ENCODE measurements around the gene MAP3K5.

Gene MAP3K5, protein sequence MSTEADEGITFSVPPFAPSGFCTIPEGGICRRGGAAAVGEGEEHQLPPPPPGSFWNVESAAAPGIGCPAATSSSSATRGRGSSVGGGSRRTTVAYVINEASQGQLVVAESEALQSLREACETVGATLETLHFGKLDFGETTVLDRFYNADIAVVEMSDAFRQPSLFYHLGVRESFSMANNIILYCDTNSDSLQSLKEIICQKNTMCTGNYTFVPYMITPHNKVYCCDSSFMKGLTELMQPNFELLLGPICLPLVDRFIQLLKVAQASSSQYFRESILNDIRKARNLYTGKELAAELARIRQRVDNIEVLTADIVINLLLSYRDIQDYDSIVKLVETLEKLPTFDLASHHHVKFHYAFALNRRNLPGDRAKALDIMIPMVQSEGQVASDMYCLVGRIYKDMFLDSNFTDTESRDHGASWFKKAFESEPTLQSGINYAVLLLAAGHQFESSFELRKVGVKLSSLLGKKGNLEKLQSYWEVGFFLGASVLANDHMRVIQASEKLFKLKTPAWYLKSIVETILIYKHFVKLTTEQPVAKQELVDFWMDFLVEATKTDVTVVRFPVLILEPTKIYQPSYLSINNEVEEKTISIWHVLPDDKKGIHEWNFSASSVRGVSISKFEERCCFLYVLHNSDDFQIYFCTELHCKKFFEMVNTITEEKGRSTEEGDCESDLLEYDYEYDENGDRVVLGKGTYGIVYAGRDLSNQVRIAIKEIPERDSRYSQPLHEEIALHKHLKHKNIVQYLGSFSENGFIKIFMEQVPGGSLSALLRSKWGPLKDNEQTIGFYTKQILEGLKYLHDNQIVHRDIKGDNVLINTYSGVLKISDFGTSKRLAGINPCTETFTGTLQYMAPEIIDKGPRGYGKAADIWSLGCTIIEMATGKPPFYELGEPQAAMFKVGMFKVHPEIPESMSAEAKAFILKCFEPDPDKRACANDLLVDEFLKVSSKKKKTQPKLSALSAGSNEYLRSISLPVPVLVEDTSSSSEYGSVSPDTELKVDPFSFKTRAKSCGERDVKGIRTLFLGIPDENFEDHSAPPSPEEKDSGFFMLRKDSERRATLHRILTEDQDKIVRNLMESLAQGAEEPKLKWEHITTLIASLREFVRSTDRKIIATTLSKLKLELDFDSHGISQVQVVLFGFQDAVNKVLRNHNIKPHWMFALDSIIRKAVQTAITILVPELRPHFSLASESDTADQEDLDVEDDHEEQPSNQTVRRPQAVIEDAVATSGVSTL (N-terminal part only)

GRCh38 chr6:136792410-136793262 is at the start of gene MAP3K5:
MAP3K5 (minus strand) TSS chr6:136792477; CDS start chr6:136792157, 320 bp downstream.
- DNase-seq (ENCODE audit: low spot score), result peak; percentile 76
- in situ Hi-C loops (cut with MboI; ENCODE audit: low pct_unique_long_range_greater_than_20kb, low sequenced_read_pairs, unreplicated experiment), result loop anchor here (10.0 kb wide), 1 partner anchor 148 kb away; no protein-coding TSS in a partner anchor
- TF ChIP-seq, protein P1, sequence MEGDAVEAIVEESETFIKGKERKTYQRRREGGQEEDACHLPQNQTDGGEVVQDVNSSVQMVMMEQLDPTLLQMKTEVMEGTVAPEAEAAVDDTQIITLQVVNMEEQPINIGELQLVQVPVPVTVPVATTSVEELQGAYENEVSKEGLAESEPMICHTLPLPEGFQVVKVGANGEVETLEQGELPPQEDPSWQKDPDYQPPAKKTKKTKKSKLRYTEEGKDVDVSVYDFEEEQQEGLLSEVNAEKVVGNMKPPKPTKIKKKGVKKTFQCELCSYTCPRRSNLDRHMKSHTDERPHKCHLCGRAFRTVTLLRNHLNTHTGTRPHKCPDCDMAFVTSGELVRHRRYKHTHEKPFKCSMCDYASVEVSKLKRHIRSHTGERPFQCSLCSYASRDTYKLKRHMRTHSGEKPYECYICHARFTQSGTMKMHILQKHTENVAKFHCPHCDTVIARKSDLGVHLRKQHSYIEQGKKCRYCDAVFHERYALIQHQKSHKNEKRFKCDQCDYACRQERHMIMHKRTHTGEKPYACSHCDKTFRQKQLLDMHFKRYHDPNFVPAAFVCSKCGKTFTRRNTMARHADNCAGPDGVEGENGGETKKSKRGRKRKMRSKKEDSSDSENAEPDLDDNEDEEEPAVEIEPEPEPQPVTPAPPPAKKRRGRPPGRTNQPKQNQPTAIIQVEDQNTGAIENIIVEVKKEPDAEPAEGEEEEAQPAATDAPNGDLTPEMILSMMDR (IDR thresholded peaks at IDR 0.05; ENCODE audit: extremely low read depth, insufficient read depth, missing control alignments), result peak; percentile 93

GRCh38 chr6:136840276-136841001 is 48.2 kb upstream of the MAP3K5 start:
- TF ChIP-seq, protein P1 (IDR thresholded peaks at IDR 0.05; ENCODE audit: extremely low read depth, insufficient read depth, missing control alignments), result no peak

DNA sequence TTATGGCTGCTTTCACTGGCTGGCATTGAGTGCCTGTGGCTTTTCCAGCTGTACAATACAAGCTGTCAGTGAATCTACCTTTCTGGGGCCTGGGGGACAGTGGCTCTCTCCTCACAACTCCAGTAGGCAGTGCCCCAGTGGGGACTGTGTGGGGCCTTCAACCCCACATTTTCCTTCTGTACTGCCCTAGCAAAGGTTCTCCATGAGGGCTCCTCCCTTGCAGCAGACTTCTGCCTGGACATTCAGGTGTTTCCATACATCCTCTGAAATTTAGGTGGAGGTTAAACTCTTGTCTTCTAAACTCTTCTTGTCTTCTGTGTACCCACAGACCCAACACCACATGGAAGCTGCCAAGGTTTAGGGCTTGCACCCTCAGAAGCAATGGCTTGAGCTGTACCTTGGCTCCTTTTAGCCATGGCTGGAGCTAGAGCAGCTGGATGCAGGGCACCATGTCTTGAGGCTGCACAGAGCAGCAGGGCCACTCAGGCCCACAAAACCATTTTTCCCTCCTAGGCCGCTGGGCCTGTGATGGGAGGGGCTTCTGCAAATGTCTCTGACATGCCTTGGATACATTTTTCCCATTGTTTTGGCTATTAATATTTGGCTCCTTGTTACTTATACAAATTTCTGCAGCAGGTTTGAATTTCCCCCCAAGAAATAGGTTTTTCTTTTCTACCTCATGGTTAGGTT is 39.7 kb upstream of the MAP3K5 start:
- TF ChIP-seq, protein P1 (IDR thresholded peaks at IDR 0.05; ENCODE audit: extremely low read depth, insufficient read depth, missing control alignments), result no peak
- in situ Hi-C loops (cut with MboI; ENCODE audit: low pct_unique_long_range_greater_than_20kb, low sequenced_read_pairs, unreplicated experiment), result no loop called here
- no peak for DNase-seq (ENCODE audit: low spot score)

More at GRCh38 chr6:136840276-136841001, 48.2 kb upstream of the MAP3K5 start:
- no peak for DNase-seq (ENCODE audit: low spot score)
- in situ Hi-C loops (cut with MboI; ENCODE audit: low pct_unique_long_range_greater_than_20kb, low sequenced_read_pairs, unreplicated experiment), result no loop called here

DNA sequence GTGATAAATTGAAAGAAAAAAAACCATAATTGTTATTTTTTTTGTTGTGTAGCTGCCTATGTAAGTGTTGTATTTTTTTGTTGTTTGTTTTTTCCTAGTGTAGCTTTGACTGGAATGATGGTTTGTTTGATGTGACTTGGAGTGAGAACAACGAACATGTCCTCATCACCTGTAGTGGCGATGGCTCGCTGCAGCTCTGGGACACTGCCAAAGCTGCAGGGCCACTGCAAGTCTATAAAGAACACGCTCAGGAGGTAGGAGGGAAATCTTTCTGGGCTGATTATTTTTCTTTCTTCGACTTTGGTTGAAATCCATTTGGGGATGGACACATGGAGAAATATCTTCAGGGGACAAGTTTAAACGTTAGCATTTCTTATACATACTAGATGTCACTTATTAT is 33.9 kb upstream of the MAP3K5 start:
- TF ChIP-seq, protein P1 (IDR thresholded peaks at IDR 0.05; ENCODE audit: extremely low read depth, insufficient read depth, missing control alignments), result no peak
- in situ Hi-C loops (cut with MboI; ENCODE audit: low pct_unique_long_range_greater_than_20kb, low sequenced_read_pairs, unreplicated experiment), result no loop called here
- DNase-seq (ENCODE audit: low spot score), result no peak

GRCh38 chr6:136823128-136823660 is 30.9 kb upstream of the MAP3K5 start:
- no peak for DNase-seq (ENCODE audit: low spot score)

More at GRCh38 chr6:136823128-136823660, 30.9 kb upstream of the MAP3K5 start:
- in situ Hi-C loops (cut with MboI; ENCODE audit: low pct_unique_long_range_greater_than_20kb, low sequenced_read_pairs, unreplicated experiment), result no loop called here
- TF ChIP-seq, protein P1 (IDR thresholded peaks at IDR 0.05; ENCODE audit: extremely low read depth, insufficient read depth, missing control alignments), result no peak
